RWPE1 (cell line): ENCODE data around the gene CAD.

Experiments used
- CTCF ChIA-PET: fragments of 350-600 bp; sonication (Branson Sonifier 250); formaldehyde crosslinking; extraction: SDS; loops from one replicate; lab custom pipeline; 2021; lab: Yijun Ruan, JAX
- POLR2A ChIA-PET: fragments of 400-600 bp; formaldehyde crosslinking; extraction: SDS; loops from one replicate; lab custom pipeline; 2020; ENCODE audit warnings: antibody characterized with exemption; ENCODE audit not compliant: low non-redundant PET; lab: Yijun Ruan, JAX
- DNase-seq: peaks from one replicate; pipeline ENCODE4 v3.0.0; 2012; ENCODE audit warnings: low spot score
- H3K27ac ChIP-seq: fragments of 450-650 bp; 2 replicates; pipeline ENCODE4 v1.5.1; 2017
- CTCF ChIP-seq: fragments of 450-650 bp; conservative IDR thresholded peaks from 2 replicates; pipeline ENCODE4 v1.5.1; 2017; ENCODE audit warnings: low read depth, mild to moderate bottlenecking

Gene CAD

GRCh38 chr2:27281855-27282559, 64.8 kb downstream of the CAD start, which contains the start of gene TRIM54:
TSS of gene TRIM54 (plus strand) at chr2:27282429. CDS start at chr2:27282732, 303 bp downstream.
- CTCF ChIA-PET, result interaction anchor here (0.5 to 4.0 kb wide), 5 partner anchors 9 to 183 kb away, joined by 3 to 36 read pairs (median 13); no protein-coding TSS in a partner anchor
- no peak for DNase-seq

DNA sequence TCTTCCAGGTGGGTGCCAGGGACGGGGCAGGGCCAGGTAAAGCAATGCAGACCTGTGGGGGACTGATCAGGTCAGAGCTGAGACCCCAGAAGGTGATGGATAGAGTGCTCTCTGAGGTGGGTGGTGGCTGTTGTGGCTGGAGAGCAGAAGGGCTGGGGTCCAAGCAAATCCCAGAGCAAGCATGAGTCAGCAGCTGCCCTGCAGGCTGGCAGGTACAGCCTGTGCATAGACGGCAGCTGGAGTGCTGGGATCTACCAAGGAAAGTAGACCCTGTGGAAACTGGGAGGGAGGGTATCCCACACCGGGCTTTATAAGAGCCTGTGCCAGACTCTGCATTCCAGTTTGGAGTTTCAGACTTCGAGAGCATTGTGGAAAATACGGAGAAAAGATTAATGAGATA, 65.7 kb downstream of the CAD start:
- no peak for TF ChIP-seq CTCF
- no peak overlapping the region for H3K27ac ChIP-seq
- no peak for DNase-seq
- ChIA-PET CTCF (interaction anchor here (0.7 kb wide), 1 partner anchor 17 kb away, joined by 3 read pairs; no protein-coding TSS in a partner anchor), POLR2A (interaction anchor here (0.6 kb wide), 1 partner anchor 32 kb away, joined by 3 read pairs; no protein-coding TSS in a partner anchor)

More at GRCh38 chr2:27281855-27282559, 64.8 kb downstream of the CAD start, which contains the start of gene TRIM54:
- POLR2A ChIA-PET, result no interaction called here
- TF ChIP-seq CTCF, result no peak
- H3K27ac ChIP-seq, result no peak within 1 kb of the TSS

GRCh38 chr2:27284996-27285395, 67.8 kb downstream of the CAD start:
- DNase-seq, result no peak
- no peak for TF ChIP-seq CTCF
- ChIA-PET CTCF (no interaction called here), POLR2A (no interaction called here)
- H3K27ac ChIP-seq, result no peak overlapping the region

GRCh38 chr2:27285481-27285880, 68.3 kb downstream of the CAD start:
- POLR2A ChIA-PET, result no interaction called here
- TF ChIP-seq CTCF, result no peak
- H3K27ac ChIP-seq, result no peak overlapping the region
- no peak for DNase-seq
- CTCF ChIA-PET, result no interaction called here

DNA sequence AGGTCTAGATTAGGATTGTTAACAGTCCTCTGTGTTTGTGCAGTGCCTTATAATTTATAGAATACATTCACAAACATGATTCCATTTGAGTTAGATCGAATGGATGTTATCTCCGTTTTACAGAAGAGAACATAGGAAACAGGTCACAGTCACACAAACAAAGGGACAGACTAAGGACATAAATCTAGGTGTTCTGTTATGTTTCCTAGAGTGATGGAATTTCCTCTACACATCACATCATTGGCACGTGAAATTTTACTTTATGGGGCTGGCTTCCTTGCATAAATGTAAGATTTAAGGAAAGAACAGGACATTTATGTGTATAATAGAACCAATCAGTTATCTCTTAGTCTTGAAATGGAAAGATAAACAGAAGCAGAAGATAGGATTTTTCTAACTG, 71.4 kb downstream of the CAD start:
- no peak overlapping the region for H3K27ac ChIP-seq
- ChIA-PET CTCF (interaction anchor here (0.9 kb wide), 1 partner anchor 9 kb away, joined by 5 read pairs; no protein-coding TSS in a partner anchor), POLR2A (no interaction called here)
- no peak for DNase-seq
- no peak for TF ChIP-seq CTCF

GRCh38 chr2:27290549-27290948, 73.4 kb downstream of the CAD start:
- ChIA-PET POLR2A (no interaction called here), CTCF (no interaction called here)
- no peak overlapping the region for H3K27ac ChIP-seq
- no peak for DNase-seq
- TF ChIP-seq CTCF, result no peak
